GM18870 (cell line): Measurements from ENCODE around the gene SPATA13.

Experiments used
- ATAC-seq: cut with Tn5 transposase; IDR thresholded peaks from one replicate; pipeline ENCODE4 v1.9.1; 2021; ENCODE audit warnings: moderate library complexity; ENCODE audit not compliant: unreplicated experiment

Gene SPATA13

DNA sequence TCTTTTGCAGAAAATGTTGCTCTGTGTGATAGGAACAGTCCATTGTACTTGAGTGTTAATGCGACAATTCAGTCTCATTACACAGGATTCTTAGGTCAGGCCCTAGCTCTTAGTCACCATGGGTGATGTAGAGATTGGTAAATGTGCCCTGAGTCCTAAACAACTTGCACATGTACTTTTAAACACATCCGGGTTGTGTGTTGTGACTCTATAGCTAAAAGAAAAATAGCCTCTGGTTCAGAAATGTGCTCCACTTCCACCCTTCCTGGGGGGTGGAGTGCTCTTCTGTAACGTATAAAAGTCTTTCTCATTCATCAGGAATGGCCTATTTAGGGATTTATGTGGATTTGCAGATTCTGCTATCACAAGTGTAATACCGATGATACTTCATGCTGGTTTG, 5.2 kb downstream of the SPATA13 start:
- no peak for ATAC-seq

DNA sequence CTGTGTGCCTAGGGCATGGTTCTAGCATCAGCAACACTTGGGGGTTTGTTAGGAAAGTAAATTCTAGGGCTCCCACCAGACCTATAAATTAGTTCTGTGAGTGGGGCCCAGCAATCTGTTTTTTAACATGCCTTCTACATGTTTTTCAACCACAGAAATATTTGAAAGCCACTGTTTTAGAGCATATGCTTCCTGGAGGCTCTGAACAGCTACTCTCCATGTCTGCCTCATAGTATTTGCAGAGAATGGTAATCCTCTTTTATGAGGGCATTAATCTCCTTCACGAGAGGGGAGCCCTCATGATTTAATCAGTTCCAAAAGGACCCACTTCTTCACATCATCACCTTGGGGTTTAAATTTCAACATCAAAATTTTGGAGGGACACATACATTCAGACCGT, 6.0 kb downstream of the SPATA13 start:
- no peak for ATAC-seq

DNA sequence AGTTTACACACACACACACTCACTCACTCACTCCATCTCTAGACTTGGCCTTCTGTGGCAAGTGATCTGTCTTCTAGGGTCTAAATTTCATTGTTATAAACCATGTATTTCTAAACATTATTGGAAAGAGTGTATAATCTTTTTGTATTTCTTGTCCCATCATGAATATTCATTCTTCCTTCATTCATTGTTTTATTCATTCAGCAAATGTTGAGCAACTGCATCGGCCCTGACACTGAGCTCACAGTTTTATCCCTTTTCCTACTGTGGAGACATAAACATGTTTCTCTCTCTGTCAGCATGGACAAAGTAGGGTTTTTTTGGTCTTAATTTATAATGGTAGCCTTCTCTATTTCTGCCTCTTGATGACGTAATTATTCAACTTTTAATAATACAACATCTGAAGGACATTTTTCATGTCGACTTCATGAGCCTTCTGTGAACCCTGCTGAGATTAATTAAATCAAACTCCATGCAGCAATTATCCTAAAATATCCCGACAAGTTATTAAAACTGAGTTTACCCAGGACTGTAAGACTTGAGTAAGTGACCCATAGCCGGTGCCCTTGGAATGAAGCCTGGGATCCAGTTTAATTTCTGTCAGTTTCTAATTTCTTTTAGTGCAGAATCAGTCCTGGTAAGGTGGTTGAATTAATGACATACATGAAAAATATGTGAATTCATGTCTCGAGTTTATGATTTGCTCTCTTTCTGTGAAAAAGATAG, 7.3 kb downstream of the SPATA13 start:
- ATAC-seq: no peak

DNA sequence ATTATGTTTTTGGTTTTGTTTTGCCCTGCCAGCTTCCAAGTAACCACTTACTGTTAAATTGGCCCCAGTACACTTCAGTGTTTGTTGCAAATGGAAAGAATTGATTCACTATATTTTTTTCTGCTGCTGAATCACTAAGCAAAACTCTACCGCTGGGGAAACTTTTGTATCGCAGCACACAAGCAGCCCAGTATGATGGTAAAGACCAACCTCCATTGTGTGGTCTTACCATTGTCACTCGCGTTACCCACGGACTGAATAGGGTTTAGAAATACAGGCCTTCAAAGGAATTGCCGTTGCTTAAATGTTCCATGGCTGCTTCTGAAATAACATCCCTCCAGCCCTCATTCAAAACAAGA, 7.9 kb downstream of the SPATA13 start:
- no peak for ATAC-seq

DNA sequence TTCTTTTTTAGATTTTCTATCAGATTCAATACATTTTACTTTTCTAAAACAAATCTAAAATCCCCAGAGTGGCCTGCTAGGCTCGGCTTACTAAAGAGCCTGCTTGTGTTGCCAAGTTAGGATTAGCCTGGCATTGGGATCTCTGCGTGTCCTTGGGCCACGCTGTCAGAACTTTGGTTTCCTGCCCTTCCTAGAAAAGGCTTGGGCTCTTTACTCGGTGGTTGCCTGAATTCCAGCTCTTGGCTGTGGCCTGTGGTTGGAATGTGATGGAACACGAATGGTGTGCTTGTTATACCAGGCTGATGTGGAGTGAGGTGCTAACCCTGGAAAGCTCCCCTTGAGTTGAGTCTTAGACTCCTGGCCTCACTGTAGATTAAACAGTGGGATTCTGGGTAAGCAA, 8.5 kb downstream of the SPATA13 start:
- no peak for ATAC-seq

DNA sequence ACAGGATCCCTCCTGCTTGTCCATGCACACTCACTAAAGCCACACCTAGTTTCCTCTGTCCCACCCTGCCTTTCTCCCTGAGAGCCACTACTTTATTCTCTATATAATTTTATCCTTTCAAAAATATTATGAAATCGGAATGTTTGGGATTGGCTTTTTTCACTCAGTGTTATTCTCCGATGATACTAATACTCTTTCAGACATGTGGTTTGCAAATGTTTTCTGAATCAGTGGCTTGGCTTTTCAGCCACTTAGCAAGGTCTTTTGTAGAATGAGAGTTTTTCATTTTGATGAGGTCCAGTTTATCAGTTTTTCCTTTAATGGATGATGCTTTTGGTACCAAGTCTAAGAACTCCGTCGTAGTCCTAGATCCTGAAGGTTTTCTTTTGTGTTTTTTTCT, 11.6 kb downstream of the SPATA13 start:
- ATAC-seq: no peak

DNA sequence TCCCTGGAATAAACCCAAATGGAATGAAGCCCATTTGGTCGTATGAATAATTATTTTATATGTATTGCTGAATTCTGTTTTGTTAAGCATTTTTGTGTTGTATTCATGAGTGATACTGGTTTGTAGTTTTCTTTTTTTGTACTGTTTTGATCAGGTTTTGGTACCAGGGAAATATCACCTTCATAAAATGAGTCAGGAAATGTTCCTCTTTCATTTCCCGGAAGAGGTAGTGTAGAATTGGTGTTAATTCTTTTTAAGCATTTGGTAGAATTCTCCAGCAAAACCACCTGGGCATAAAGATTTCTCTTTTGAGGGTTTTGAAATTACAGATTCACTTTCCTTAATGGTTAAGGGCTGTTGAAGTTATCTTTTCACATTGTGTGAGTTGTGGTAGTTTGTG, 13.3 kb downstream of the SPATA13 start:
- no peak for ATAC-seq

DNA sequence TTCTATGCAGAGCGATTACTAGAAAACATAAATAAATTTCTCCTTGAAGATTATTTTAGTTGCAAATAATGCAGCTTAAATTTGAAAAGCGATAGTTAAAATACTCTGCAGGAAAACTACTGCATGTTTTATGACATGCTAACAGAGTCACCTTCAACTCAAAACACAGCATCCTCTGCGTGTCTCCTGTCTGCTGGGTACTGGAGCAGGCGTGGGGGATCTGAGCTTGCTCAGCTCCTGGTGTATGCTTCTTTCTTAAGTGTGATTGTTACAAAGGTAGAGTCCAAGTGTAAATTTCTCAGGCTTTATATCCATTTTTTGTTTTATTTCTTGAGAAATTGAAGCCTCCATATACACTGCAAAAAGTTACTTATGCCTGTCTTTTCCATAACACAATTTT, 15.3 kb downstream of the SPATA13 start:
- no peak for ATAC-seq

DNA sequence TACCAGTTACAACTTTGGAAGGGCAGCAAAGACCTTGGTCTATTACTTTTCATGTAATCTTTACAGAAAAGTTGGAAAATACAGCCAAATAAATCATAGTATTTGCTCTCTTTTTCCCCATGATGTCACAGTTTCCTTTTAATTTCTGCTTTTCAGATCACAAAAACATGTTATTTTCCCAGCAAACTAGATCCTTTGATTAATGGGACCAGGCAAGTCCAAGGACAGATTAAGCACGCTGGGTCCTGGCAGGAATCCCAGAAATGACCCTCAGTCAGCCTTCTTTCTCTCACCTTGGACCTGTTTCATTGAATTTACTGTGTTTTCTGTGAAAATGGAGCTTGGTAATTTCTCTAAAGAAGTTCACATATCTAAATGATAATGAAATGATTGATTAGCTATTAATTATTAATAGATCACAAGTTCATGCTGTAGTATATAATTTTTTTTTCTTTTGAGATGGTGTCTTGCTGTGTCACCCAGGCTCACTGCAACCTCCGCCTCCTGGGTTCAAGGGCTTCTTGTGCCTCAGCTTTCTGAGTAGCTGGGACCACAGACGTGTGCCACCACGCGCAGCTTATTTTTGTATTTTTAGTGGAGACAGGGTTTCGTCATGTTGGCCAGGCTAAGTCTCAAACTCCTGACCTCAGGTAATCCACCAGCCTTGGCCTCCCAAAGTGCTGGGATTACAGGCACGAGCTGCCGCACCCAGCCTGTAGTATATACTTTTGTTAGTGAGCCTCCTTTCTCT, 16.0 kb downstream of the SPATA13 start:
- ATAC-seq: no peak

DNA sequence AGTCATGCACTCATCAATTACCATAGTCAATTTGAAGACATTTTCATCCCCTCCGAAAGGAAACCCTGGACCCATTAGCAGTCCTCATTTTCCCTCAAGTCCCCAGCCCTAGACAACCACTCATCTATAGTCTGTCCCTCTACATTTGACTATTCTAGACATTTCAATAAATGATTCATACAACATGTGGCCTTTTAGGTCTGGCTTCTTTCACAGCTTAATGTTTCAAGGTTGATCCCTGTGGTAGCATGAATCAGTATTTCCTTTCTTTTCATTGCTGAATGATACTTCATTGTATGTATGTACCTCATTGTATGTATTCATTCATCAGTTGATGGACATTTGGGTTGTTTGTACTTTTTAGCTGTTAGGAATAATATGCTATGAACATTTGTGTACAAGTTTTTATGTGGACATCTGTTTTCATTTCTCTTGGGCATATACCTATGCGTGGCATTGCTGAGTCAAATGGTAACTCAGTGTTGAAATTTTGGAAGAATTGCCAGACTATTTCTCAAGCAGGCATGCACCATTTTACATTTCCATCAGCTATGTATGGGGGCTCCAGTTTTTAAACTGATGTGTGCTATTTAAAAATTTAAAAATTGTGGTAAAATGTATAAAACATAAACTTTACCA, 18.4 kb downstream of the SPATA13 start:
- no peak for ATAC-seq

DNA sequence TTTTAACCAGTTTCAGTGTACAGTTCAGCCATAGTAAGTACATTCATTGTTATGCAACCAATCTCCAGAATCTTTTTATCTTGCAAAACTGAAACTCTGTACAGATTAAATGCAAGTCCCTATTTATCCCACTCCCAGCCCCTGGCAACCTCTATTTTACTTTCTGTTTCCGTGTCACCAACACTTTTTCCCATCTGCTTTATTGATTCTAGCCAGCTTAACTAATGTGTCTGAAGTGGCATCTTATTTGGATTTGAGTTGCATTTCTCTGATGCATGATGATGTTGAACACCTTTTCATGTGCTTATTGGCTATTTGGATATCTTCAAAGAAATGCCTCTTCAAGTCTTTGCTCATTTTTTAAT, 18.9 kb downstream of the SPATA13 start:
- no peak for ATAC-seq

DNA sequence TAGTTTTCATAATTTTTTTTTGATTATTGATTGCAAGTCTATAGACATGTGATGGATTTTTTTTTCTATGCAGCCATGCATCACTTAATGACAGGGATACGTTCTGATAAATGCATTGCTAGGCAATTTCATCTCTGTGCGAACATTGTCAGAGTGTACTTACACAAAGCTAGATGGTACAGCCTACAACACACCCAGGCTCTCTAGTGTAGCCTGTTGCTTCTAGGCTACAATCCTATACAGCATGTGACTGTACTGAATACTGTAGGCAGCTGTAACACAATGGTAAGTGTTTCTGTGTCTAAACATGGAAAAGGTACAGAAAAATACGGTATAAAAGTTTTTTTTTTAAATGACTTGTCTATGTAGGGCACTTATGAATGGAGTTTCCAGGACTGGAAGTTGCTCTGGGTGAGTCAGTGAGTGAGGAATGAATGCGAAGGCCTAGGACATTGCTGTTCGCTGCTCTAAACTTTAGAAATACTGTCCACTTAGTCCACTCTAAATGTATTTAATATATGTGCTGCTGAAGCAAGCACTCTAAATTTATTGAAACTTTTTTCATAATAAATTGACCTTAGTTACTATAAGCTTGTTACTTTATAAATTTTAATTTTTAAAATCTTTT, 20.3 kb downstream of the SPATA13 start:
- no peak for ATAC-seq

DNA sequence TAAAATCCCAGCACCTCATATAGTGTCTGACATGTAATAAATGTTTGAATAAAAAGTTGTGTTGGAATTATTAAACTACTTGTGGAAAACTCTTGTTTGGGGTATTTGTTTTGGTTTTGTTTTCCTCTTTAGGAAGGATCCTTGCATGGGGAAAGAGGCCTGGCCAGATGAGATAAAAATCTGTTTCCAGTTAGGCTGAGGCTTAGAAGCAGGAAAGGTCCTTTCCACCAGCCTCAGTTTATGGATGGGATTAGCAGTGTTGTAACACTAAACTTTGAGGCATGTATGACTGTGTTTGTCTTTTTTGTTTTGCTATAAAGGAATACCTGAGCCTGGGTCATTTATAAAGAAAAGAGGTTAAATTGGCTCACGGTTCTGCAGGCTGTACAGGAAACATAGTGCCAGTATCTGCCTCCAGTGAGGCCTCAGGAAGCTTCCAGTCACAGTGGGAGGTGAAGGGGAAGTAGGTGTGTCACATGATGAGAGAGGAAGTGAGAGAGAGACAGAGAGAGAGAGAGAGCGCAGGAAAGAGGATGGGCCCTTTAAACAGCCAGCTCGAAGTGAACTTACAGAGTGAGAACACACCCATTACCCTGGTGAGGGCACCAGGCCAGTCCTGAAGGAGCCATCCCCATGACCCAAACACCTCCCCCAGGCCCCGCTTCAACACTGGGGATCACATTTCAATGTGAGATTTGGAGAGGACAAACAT, 21.6 kb downstream of the SPATA13 start:
- ATAC-seq: no peak

DNA sequence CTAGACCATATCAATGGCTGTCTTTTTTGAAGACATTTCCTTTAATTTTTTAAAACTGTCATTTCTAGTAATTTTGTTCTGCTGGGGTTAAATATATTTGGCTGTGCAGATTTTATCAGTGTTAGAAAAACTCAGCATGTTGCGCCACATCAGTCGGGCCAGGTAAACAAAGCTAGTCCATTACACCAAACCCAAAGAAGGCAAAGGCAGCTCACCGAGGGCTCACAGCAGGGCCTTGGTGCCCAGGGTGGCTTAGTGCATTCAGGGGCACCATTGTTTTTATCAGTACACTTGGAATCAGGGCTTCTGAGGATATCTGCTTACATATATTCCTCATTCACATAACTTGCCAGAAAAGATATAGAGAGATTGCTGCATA, 22.2 kb downstream of the SPATA13 start:
- no peak for ATAC-seq

DNA sequence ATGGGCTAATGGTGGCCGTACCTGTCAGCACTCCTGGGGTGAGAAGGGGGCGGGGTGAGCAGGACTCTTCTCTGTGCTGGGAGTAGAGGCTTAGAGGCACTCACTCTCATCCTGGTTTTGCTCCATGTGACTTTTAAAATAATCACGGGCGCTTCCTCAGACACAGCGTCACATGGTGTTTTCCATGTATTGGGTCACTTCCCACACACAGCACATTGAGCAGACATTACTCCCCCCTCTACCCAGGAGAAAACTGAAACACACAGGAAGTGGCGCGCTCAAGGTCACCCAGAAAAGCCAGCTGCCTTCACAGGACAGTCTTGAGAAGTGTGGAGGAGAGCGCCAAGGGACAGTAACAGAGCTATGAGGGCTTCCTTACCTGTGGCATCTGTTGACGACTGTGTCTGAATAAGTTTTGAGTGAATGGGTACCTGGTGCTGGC, 23.2 kb downstream of the SPATA13 start:
- ATAC-seq: no peak

DNA sequence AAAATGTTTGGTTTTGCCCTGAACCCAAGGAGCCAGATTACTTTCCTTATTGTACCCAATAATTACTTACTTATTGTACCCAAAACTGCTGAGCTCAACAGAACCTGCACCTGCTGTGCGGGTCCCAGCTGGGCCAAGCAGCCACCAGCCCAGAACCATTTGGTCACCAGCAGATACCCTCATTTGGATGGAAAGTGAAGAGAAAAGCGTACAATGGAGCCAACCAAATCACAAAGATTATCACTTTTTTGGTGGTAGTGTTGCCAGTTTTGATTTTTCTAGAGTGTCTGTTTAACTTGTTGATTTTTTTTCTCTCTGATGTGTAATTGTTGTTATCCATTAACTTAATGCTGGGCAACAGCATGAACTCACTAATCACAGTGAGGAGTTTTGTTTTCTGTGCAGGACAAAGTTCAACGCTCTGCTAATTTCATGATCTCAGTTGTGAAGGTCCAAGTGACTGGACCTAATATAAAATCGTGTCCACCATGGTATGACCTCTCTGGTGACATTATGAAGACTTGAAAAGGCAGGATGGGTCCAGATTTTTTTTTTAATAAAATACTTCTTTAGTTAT, 23.8 kb downstream of the SPATA13 start:
- no peak for ATAC-seq

DNA sequence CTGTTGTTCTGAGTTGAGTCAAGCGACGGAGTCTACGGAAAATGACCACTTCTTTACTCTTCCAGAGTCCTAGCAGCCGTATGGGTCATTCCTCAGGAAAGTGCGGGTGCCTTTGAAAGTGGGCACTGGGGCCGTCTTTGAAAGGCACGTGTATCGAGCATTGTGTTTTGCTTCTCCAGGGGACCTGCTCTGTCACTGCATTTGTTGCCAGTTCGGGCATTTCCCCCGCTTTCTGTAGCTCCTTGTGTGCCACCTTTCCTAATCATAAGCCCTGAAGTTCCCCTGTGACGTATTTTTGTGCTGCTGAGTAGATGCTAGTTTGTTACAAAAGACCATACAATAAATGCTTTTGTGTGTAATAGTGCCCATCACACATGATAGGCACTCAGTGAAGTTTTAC, 24.4 kb downstream of the SPATA13 start:
- ATAC-seq: no peak

DNA sequence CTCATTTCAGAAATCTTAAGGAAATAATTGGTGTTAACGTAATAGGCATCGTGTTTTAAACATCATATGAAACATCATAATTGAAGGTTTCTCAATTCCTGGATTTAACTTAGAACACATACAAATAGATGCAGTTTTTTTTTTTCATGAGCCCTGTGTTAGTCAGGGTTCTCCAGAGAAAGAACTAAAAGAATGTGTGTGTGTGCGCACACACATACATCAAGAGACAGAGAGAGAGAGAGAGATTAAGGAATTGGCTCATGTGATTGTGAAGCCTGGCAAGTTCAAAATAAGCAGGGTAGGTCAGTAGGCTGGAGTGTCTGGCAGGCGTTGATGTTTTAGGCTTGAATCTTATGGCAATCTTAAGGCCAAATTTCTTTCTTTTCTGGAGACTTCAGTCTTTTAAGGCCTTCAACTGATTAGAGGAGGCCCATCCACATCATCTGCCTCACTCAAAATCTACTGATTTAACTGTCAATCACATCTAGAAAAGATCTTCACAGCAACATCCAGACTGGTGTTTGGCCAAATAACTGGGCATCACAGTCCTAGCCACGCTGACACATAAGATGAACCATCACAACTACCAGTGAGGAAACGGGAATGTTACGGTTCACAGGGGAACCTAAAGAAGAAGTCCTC, 25.2 kb downstream of the SPATA13 start:
- no peak for ATAC-seq

DNA sequence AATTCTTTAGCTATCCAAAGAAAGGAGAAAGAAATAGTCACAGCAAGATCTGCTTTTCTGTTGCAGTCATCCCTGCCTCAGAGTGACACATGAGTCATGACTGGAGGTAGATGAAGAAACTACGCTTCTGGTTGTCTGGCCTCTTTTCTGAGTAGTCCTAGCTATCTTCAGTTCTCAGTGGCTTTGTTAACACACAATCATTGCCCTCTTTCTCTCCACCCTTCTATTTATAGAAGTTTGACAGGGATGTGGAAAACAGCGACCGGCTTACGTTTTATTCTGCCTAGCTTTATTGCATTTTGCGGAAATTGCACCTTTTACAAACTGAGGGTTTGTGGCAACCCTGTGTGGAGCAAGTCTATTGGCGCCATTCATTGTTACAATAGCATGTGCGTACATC, 26.7 kb downstream of the SPATA13 start:
- no peak for ATAC-seq

DNA sequence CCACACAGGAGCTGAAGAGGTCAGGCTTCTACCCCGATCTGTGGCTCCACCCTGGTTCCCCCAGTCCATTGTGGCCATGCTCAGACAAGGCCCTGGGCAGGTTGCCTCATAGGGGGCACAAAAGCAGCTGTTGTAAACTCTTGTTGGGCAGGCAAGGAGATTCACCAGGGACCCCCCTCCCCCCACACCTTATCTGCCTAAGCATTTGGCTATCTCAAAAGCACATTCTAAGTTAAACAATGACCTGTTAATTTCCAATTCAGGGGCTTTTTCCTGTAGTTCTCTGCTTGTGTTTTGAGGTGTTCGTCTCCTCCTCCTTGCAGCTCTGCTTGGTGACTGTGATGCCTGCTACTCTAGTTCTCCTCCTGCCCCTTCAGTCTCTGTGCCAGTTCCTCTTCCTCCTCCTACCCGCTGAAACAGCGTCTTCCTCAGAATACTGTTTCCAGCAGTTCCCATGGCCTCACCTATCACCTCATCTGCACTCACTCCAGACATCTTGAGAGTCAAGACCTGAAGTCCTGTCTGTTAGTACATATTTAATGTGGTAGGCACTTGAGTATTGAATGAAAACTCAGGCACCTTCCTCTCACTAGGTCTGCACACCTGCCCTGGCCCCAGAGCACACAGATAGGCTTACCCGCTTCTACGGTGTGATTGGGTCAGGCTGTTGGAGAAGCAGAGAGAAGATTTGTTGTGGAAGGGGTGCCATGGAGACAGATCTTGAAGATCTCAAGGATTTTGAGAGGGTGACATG, 31.7 kb downstream of the SPATA13 start:
- ATAC-seq: no peak
